Measurements from ENCODE around the gene PAX5. TPM values are rescaled to one million over a fixed set of nuclear protein-coding genes. Genes with fewer than 3 reads are reported as not detected.

PAX5 gene
- total RNA-seq, 1 donor from 2014 or later, result not detected

DNA sequence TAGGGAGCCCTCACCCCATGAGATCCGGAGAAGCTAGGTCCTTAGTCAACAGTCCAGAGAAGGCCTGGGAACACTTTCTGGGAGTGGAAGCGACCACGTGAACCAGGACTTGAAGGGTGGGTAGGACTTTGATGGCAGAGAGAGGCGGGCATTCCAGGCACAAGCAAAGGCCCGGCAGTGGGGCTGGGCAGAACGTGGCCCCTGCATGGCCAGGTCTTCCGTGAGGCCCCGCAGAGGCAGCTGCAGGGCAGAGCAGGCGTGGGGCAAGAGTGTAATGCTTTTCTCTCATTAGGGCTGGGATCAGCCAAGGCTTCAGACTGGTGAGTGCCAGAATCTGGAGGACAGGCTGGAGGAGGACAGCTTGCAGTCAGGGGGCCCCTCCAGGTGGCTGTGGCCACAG lies 184.1 kb downstream of the PAX5 start:
- intact Hi-C loops (cut with DNase I), result no loop called here
- no peak for DNase-seq (ENCODE audit: low spot score)

DNA sequence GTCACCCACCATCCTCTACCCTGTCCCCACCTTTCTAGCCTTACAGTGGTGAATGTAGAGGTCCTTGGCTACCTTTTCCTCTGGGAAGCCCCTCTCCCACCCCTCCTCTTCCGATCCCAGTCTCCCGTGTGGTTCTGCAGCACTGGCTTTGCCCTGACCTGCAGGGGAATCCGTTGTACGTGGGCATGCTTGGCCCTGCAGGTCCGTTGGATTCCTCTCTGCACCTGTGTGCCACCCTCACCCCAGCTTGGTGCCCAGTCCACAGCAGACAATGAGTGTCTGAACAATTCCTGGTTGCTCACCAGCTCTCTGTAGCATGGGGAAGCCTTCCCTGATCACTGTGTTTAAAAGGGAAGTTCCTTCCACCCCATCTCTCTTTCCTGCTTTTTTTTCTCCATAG lies 185.1 kb downstream of the PAX5 start:
- no peak for DNase-seq (ENCODE audit: low spot score)
- intact Hi-C loops (cut with DNase I), result no loop called here

DNA sequence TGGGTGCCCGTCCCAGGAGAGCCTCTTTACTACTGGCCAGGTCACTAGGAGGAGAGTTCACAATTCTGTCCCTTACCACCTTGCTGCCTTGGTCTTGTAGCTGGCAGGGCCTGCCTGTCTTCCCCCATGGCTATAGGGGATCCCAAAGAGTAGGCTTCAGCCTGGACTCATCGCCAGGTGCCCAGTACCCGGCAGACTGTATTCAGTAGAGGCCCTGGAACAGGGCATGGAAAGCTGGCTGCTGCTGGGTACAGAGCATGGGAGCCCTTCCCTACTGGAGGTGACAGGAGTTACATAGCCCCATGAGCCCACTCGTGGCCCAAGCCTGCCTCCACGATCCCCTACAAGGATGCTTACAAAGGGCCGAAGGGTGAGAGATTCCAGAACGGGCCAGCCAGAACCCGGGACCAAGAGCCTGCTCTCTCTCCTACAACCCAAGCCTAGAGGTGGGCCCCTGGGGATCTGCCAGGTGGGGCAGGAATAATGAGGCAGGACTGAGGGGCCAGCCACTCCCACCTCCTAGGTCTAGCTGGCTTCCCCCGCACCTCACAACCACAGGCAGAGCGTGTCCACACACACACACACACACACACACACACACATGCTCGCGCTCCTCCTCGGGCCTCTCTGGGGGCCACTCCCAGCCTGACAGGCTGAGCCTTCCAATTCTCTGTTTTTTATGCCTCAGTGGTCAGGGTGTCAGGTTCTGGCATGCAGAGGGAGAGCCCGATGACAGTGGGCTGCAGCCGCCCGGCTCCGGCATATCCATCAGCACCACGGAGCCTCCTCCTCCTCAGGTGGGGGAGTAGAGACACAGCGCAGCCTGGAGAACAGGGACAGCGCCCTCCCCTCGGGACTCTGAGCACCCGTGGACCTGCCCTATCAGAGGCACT lies 186.0 kb downstream of the PAX5 start:
- no peak for DNase-seq (ENCODE audit: low spot score)
- intact Hi-C loops (cut with DNase I), result no loop called here

DNA sequence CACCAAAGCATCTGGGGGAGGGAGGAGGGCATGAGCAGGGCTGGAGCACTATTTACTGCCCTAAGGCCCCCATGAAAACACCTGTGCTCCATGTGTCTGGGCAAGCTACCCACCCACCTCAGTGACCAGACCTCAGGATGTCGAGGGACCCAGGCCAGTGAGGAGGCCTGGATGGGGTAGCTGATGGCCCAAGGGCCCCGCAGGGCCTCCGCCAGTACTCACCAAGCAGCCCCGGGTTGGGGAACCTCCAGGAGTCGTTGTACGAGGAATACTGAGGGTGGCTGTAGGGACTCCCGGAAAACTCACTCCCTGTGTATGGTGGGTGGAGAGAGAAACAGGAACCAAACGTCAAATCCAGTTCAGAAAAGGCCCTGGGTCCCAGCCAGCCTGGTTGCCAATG lies 187.4 kb downstream of the PAX5 start:
- intact Hi-C loops (cut with DNase I), result no loop called here
- DNase-seq (ENCODE audit: low spot score), result no peak

DNA sequence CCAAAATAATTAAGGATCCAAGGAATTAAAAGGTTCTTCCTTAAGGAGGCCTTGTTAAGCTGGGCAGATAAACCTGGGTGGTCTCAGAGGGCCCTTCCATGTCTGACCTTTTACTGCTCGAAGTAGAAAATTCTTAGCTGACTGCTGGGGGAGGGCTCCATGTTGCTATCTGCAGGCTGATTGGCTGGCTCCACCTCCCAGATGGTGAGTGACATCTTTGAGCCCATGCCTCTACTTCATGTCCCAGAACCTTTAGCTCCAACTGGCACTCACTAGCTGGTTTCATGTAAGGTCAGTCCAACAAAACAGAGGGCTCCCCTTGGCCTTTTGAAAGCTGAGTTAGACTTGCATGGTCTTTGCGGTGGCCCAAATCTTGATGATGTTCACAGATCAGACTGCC lies 188.2 kb downstream of the PAX5 start:
- intact Hi-C loops (cut with DNase I), result no loop called here
- DNase-seq (ENCODE audit: low spot score), result no peak

DNA sequence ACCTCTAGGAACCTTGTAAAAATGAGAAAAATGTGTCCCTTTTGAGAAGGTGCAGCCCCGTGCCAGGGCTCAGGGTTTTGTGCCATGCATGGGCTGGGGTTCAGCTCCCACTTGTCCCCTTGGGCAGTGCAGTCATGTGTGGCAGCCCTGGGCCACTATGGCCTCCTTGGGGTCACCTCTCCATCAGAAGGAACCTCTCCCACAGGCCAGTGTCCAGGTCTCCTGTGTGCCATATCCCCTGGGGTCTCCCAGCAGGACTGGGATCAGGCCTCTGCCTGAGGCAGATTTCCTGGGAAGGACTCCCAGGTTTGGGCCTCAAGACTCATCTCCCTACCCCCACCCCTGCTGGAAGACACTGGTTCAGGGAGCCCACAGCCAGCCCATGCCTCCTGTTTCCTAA lies 189.1 kb downstream of the PAX5 start:
- intact Hi-C loops (cut with DNase I), result no loop called here
- DNase-seq (ENCODE audit: low spot score), result no peak

DNA sequence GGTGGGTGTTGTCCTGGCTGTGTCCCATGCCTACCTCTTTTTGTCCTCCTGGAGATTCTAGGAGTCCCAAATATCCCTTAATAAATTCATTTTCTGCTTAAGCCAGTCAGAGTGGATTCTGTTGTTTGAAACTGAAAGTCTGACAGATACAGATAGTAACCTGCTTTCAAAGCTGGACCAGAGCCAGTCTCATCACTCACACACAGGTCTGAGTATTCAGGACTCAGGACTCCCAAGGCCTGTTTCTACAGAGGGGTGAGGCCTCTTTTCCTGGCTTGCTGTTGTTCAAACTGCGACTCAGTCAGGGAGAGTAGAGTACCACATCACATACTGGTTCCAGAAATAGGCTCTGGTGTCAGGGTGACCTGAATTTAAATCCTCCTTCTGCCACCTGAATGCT lies 190.1 kb downstream of the PAX5 start:
- DNase-seq (ENCODE audit: low spot score), result no peak
- intact Hi-C loops (cut with DNase I), result no loop called here

DNA sequence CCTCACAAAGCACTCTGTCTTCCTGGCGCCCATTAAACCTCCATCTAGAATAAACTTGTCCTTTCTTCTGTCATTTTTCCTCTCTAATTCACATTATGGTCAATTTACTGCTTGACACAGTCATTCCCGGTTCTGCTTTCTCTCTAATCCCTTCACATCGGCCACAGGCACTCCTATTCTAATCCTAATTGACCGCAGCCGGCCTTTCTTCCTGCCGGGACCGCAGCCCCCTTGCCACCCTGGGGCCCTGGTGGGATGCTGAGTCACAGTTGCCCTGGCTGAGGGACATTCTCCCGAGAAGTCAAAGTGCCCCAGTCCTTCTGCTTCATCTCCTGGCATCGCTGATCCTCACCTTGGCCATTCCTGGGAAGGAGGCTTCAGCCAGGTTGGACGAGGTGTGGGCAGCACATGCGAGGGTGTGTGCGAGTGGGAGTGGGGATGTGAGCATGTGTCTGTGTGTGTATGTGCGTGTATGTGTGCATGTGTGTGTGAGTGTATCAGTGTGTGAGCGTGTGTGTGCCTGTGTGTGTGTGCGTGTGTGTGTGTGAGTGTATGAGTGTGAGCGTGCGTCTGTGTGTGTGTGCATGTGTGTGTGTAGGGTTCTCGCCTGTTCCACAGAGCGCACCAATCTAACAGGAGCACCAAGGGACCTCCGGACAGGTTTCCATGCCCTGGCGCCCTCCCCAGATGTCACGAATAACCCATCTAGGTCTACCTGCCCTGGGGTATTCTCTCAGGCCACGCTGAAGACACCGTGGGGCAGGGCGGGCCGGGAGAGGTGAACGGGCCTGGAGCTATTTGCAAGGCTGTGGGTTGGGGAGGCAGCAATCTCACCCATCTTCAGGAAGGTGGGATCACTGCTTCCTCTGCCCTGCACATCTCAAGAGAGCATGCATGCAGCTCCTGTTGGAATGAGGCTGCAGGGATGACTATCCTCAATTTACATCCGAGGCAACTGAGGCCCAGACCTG lies 191.2 kb downstream of the PAX5 start:
- no peak for DNase-seq (ENCODE audit: low spot score)
- intact Hi-C loops (cut with DNase I), result no loop called here

DNA sequence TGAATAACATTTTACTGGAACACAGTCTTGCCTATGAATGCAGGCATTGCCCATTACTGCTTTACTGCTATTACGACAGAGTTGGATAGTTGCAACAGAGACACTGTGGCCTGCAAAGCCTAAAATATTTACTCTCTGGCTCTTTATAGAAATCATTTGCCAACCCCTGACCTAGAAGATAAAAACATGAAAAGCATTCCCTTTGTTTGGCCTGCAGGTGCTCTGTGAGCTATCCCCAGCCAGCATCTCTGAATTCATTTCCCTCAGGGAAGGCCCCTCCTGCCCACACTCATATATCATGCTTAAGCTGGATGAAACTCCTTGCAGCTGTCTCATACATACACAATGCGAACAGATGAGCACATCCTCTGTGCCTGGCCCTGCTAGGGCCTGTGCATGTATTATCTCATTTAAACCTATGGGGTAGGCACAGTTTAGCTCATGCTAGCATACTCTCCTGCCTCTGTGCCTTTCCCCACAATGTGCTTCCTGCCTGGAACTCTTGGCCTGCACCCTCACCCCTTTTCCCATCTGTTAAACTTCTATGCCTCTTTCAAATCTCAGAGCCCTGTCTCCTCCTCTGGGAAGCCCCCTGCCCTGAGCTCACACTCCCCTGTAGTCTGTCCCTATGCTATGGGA lies 193.1 kb downstream of the PAX5 start:
- intact Hi-C loops (cut with DNase I), result no loop called here
- DNase-seq (ENCODE audit: low spot score), result no peak

DNA sequence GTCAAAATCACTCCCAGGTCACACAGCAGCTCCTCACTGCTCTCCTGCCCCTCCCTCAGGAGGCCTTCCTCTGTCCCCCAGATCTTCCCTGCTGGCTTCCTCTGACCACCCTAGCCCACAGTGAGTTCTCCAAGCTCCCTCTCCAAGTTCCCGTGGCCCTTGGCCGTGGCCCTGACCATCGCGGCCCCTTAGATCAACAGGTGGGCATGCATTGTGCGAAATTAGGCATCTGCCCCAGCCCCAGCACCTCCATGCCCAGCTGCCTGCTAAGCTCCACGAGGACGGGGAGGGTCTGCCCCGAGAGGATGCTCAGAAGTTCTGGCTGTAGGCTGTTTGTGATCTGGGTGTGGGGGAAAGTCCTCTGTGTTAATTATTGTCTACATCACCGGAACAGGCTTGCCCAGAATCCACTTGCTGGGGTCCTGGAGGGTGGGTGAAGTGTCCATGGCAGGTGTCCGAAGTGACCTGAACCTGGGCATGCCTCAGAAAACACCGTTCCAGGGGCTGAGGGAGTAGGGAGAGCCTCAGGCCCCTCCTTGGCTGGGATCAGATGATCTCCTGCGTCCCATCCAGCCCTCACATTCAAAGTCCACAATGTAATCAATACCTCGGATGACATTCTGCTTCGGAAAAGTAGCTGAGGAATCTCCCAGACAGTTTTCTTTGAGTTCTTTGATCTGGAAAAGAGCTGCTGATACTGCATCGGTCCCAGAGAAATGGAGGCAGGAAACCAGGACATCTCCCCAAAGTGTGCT lies 194.8 kb downstream of the PAX5 start:
- DNase-seq (ENCODE audit: low spot score), result no peak
- intact Hi-C loops (cut with DNase I), result no loop called here

DNA sequence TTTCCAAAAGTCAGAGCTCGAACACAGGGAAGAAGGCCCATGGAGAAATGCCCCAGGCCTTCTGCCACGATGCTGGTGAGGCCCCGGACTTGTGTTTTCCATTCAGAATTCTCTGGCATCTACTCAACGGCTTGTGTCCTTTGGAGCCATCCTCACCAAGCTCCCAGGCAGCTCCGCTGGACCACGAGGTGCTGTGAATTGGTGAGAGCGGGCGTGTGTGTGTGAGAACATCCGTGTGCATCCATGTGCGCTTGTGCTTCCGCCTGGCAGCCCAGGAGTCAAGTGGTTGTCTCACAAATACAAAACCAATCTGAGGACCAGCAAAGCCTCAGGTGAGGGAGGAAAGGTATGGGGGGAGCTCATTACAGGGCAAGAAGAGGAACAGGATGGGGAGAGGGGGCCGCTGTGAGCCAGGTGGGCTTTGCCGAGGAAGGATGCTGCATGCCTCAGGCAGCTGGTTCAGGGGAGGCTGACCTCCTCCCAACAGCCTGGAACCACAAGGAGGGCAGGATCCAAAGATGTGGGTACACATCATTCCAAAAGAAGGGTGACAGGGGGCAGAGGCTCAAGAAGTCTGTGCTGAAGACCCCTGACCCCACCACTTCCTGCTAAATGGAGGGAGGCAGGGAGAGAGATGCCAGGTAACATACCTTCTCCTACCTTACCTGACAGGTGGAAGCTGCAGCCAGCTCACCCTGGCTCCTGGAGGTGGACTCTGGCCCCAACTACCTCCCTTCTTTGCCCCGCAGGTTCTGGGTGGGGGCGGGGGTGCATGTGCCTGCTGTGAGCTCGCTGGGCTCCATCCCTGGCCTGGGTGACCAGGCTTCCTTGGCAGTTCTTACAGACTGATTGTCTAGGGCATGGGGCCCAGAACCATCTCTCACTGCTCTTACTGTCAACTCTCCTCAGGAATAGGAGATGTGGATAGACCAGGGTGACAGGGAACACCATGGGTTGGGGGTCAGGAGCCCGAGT lies 196.3 kb downstream of the PAX5 start:
- intact Hi-C loops (cut with DNase I), result no loop called here
- no peak for DNase-seq (ENCODE audit: low spot score)

DNA sequence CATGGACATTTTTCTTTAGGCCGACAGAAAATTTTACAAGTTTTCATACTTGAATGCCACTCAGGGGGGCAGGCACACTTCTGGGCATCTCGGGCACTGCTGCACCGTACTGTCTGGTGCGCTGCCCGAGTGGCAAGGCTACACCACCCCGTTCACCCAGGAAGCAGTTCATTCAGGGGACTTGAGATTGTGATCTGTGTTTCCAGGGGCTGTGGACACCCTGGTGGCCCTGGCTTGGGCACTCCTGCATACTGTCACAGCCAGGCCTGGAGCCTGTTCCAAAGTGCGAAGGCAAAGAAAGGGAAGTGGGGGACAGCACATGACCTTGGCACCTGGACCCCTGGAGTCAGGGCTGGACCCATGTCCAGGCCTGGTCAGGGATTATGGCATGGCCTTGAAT lies 197.6 kb downstream of the PAX5 start:
- no peak for DNase-seq (ENCODE audit: low spot score)
- intact Hi-C loops (cut with DNase I), result no loop called here

DNA sequence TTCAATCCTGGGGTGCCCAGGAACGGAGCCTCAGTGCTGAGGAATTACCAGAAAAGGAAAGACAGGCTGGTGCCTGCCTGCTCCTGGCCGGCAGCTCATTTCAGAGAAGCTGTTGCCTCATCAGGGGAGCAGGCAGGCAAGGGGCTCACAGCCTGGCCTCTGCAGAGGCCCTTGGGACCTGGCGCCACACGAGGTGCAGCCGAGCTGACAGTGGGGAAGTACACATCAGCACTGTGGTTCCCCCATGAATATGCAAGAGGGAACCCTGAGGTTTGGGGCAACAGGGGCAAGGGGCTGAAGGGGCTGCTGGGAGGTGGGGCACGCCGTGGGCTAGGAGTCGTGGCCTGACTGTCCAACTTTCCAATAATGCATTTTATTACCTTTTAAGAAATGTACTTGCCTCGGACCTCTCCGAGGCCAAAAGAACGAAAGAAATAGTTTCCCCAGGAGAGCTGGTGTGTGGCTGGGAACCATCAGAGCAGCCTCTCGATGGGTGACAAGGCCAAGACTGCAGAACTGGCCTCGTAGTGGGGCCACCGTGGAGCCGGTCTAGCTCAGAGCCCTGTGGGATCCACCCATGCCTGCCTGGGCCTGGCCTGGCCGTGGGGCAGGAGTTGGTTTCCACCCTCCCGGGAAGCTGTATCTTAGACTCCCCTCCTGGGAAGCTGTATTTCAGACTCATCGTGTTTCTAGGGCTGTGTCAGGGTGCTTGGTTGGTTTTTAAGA lies 198.6 kb downstream of the PAX5 start:
- intact Hi-C loops (cut with DNase I), result no loop called here
- peak; percentile 31 for DNase-seq (ENCODE audit: low spot score)

DNA sequence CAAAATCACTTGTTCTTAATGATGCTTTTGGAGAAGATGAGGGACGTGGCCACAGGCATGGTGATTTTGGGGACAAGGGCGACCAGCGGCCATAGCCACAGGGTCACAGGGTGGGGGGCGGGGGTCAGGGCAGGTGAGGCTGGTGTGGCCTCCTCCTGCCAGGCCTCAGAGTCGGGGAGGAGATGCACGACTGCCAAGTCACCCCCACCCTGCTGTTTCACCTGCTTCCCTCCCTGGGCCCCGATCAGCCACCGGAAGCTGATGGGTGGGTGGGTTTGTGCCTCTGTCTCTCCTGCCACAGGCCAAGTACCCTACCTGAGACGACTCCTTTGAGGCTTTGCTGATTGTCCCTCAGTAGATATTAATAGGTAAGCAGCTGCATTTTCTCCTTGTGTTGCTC lies 199.3 kb downstream of the PAX5 start:
- intact Hi-C loops (cut with DNase I), result no loop called here
- DNase-seq (ENCODE audit: low spot score), result peak; percentile 57

DNA sequence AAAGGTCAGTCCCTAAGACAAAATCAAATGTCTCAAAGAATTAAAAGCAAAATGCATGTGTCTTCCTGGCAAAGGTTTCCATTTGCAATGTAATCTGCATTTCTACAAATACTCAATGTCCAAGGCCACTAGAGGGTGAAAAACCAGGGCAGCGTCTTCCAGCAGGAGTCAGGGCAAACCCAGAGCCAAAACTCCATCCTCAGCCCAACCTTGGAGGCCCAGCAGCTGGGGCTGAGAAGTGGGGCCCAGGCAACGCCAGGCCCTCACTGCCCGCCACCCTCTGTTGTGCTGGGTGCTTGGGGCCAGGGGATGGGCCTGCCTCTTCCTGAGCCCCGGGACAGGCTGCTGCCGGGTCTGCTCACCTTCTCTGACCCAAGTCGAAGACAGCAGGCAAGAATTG lies 200.1 kb downstream of the PAX5 start:
- intact Hi-C loops (cut with DNase I), result no loop called here

DNA sequence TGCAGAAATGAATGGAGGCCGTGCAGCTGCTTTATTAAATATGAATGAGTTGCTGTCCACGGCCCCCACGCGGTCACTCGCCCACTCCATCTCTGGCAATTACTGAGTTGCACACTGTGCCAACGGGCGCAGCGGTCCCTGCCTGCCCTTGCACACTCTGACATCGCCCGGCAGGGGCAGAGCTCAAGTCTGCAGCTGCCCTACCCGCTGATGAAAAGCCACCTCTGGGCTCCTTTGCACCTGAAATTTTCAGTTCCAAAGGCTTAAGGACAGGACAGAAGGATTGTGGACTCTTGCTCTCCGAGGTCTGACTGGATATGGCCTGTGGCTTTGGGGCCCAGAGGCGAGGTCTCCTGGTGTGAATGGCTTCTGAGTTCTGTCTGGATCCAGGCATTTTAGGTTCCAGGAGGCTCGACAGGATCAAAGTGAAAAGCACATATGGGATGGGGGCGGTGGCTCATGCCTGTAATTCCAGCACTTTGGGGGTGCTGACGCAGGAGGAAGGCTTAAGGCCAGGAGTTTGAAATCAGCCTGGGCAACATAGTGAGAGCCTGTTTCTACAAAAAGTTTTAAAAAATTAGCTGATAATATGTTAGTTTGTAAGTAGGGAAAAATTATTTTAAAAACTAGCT lies 201.8 kb downstream of the PAX5 start:
- DNase-seq (ENCODE audit: low spot score), result peak; percentile 47
- intact Hi-C loops (cut with DNase I), result no loop called here

More for the DNA sequence above, 200.1 kb downstream of the PAX5 start:
- DNase-seq (ENCODE audit: low spot score), result peak; percentile 26

All from cardiac septum (tissue), 1 donor.